Heart left ventricle (tissue), 16 donors: ENCODE measurements around the gene TEDC1. TPM values are rescaled to one million over a fixed set of nuclear protein-coding genes. Genes with fewer than 3 reads are reported as not detected.

ENCODE experiments used
- ATAC-seq, 4 donors: fragments of 200-7000 bp; cut with Tn5 transposase; one replicate each; pipeline ENCODE4 v1.9.1; 2020 to 2022; ENCODE audit warnings: moderate library complexity in 4 of 4, mild to moderate bottlenecking in 3 of 4, moderate number of reproducible peaks in 1 of 4
- DNase-seq, 5 donors: peaks; one replicate each; pipeline ENCODE4 v3.0.0-alpha.2; 2020
- H3K27ac ChIP-seq, 12 donors: fragments of 200-600 bp; sonication (generic) in 4 of 12; one replicate each; pipeline versions ENCODE4 v1.5.0 to v1.8.0; 2016 to 2022; ENCODE audit warnings: mild to moderate bottlenecking in 2 of 12
- H3K27me3 ChIP-seq, 9 donors: fragments of 200-600 bp; sonication (generic) in 2 of 9; one replicate each; pipeline versions ENCODE4 v1.5.1 to v1.8.0; 2016 to 2022; ENCODE audit warnings: mild to moderate bottlenecking in 3 of 9
- H3K36me3 ChIP-seq, 9 donors: fragments of 200-600 bp; sonication (generic) in 2 of 9; one replicate each; pipeline versions ENCODE4 v1.5.0 to v1.8.0; 2018 to 2022; ENCODE audit warnings: mild to moderate bottlenecking in 2 of 9
- H3K4me1 ChIP-seq, 12 donors: fragments of 200-600 bp; sonication (generic) in 4 of 12; one replicate each; pipeline versions ENCODE4 v1.5.0 to v1.8.0; 2016 to 2022; ENCODE audit warnings: mild to moderate bottlenecking in 3 of 12
- H3K4me3 ChIP-seq, 12 donors: fragments of 200-600 bp; sonication (generic) in 4 of 12; one replicate each; pipeline versions ENCODE4 v1.5.0 to v1.8.0; 2017 to 2022; ENCODE audit warnings: mild to moderate bottlenecking in 9 of 12, moderate library complexity in 4 of 12
- H3K9me3 ChIP-seq, 12 donors: fragments of 200-600 bp; sonication (generic) in 4 of 12; one replicate each; pipeline versions ENCODE4 v1.5.0 to v1.8.0; 2016 to 2022; ENCODE audit warnings: mild to moderate bottlenecking in 1 of 12
- POLR2A ChIP-seq, 2 donors: fragments of 450-650 bp; IDR thresholded peaks; one replicate each; pipeline ENCODE4 v1.6.1; 2017; ENCODE audit warnings: antibody characterized with exemption in 2 of 2, mild to moderate bottlenecking in 2 of 2, moderate library complexity in 2 of 2
- WGBS, 4 donors: extraction: QIAGEN DNeasy Blood & Tissue Kit in 2 of 4; methylation state at CpG; one replicate each; pipeline versions ENCODE4 v1.1.5 to v1.1.7; 2013 to 2018; 5-methylcytosine and 5-hydroxymethylcytosine counted together
- intact Hi-C, 10 donors: fragments of 100-400 bp; cut with DNase I; formaldehyde crosslinking; loops; one replicate each; pipeline versions ENCODE4 v1.11.1 to v1.14.2; 2022
- polyA plus RNA-seq, 2 donors: library from polyadenylated mRNA; stranded (reverse); fragments of 200-250 nt; gene quantifications; one replicate each; pipeline ENCODE4 v1.2.3, GENCODE V29; 2013
- total RNA-seq, 9 donors: library from RNA; depleted of rRNA in 2 of 9; stranded (reverse); fragments of >200 nt in 2 of 9; fragmentation: NEBNext Ultra II Directional in 3 of 9; extraction: Animal tissue kit (Norgen Biotek cat#: 25700) in 3 of 9; gene quantifications; one replicate each; pipeline versions ENCODE4 v1.1.0 to v1.2.4, GENCODE V29; 2016 to 2023
- TF ChIP-seq, protein P1 (sequence below), 12 donors: fragments of 200-600 bp; sonication (generic) in 4 of 12; IDR thresholded peaks; one replicate each; pipeline versions ENCODE4 v1.5.0 to v1.8.0; 2018 to 2022; ENCODE audit warnings: antibody characterized with exemption in 12 of 12, mild to moderate bottlenecking in 5 of 12
- donor health status: ischemic (EF 13 %, LVEDD 7.1; RV severe dilation, severe dysfunction).
- donor health status: healthy with polysubstance abuse.
- donor health status: DM: no; HTN: yes; CAD: no.
- donor health status: DM: no; HTN: no; CAD: no.
- donor health status: ischemic (EF 25% LVEDD 6.9; RV normal size, moderate dysfunction).
- donor health status: ischemic (EF 25% LVEDD 5.7; RV mildly dilated, moderate dysfunction).
- donor health status: healthy.
- donor health status: DM: yes; HTN: yes; CAD: no.
- donor health status: ischemic (EF 35%, LVEDD 5.7; RV mildly dilated, moderate dysfunction).
- donor health status: nonischemic (EF 11% LVEDD 7.7; RV severe dilation, severe dysfunction).
- donor health status: DM: yes; HTN: yes; CAD: no.
- donor health status: PGD.
- donor health status: ischemic (EF 29% LVEDD 5.4; RV normal size, mild dysfunction).
- donor health status: nonischemic (EF 23%, LVEDD 6.1; RV moderate dilation, normal function).

Gene TEDC1
- total and polyA plus RNA-seq, 11 donors = 0.94 to 12.4 (median 3.7) TPM

DNA sequence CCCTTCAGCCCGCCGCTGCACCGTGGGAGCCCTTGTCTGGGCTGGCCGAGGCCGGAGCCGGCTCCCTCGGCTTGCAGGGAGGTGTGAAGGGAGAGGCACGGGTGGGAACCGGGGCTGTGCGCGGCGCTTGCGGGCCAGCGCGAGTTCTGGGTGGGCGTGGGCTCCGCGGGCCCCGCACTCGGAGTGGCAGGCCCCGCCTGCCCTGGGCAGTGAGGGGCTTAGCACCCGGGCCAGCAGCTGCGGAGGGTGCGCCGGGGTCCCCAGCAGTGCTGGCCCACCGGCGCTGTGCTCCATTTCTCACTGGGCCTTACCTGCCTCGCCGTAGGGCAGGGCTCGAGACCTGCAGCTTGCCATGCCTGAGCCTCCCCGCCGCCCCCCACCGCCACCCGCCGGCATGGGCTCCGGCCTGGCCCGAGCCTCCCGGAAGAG is 56.7 kb downstream of the TEDC1 start:
- no peak for DNase-seq
- Histone ChIP-seq H3K4me3 (no peak overlapping the region), H3K27me3 (peaks cover 0 to 3% (median 0%) of the 10 kb centered on the region in 9 donors), H3K9me3 (peaks cover 0 to 15% (median 9%) of the 10 kb centered on the region in 12 donors), H3K36me3 (no peaks in the 10 kb centered on the region), H3K4me1 (no peaks in the 10 kb centered on the region), H3K27ac (no peak overlapping the region)
- no peak for ATAC-seq
- WGBS, 4 donors = 94 to 96% (median 95%) methylated on average over 16 to 38 of the region's 38 CpGs
- intact Hi-C loops = no loop called here
- TF ChIP-seq, protein P1, sequence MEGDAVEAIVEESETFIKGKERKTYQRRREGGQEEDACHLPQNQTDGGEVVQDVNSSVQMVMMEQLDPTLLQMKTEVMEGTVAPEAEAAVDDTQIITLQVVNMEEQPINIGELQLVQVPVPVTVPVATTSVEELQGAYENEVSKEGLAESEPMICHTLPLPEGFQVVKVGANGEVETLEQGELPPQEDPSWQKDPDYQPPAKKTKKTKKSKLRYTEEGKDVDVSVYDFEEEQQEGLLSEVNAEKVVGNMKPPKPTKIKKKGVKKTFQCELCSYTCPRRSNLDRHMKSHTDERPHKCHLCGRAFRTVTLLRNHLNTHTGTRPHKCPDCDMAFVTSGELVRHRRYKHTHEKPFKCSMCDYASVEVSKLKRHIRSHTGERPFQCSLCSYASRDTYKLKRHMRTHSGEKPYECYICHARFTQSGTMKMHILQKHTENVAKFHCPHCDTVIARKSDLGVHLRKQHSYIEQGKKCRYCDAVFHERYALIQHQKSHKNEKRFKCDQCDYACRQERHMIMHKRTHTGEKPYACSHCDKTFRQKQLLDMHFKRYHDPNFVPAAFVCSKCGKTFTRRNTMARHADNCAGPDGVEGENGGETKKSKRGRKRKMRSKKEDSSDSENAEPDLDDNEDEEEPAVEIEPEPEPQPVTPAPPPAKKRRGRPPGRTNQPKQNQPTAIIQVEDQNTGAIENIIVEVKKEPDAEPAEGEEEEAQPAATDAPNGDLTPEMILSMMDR (IDR thresholded peaks at IDR 0.05) = no peak
- no peak for TF ChIP-seq POLR2A (IDR thresholded peaks at IDR 0.05)

Other genes starting within 250 kb of the TEDC1 start
- 10 to 100 TPM; 28.8 to 51.8 (median 34.8) TPM for gene BTBD6, start 242.7 kb upstream of the TEDC1 start, total RNA-seq
- 10 to 100 TPM; 40.7 to 56.3 TPM for gene BTBD6, start 242.7 kb upstream of the TEDC1 start, polyA plus RNA-seq
- gene BRF1, start 190.2 kb upstream of the TEDC1 start, total RNA-seq = 10 to 100 TPM; 13.3 to 25.3 (median 18.7) TPM
- 10 to 100 TPM; 17.1 to 19.4 TPM for gene BRF1, start 190.2 kb upstream of the TEDC1 start, polyA plus RNA-seq
- gene PACS2, start 176.5 kb upstream of the TEDC1 start, total RNA-seq = 10 to 100 TPM; 47.3 to 90.3 (median 60.8) TPM
- 10 to 100 TPM; 50.7 to 78.7 TPM for gene PACS2, start 176.5 kb upstream of the TEDC1 start, polyA plus RNA-seq
- gene TEX22, start 92.7 kb upstream of the TEDC1 start, total RNA-seq = 1 to 10 TPM in 1 of 9 donors, under 1 TPM in 6, not detected in 2; 0.14 to 1.8 (median 0.82) TPM
- gene TEX22, start 92.7 kb upstream of the TEDC1 start, polyA plus RNA-seq = under 1 TPM in 1 of 2 donors, not detected in 1; 0.06 TPM
- 100 to 1,000 TPM in 7 of 9 donors, 10 to 100 TPM in 2; 71.8 to 169 (median 109) TPM for gene MTA1, start 71.4 kb upstream of the TEDC1 start, total RNA-seq
- 100 to 1,000 TPM; 103 to 191 TPM for gene MTA1, start 71.4 kb upstream of the TEDC1 start, polyA plus RNA-seq
- 1,000 to 10,000 TPM in 2 of 9 donors, 100 to 1,000 TPM in 7; 695 to 1,715 (median 851) TPM for gene CRIP2, start 16.4 kb upstream of the TEDC1 start, total RNA-seq
- gene CRIP2, start 16.4 kb upstream of the TEDC1 start, polyA plus RNA-seq = 1,000 to 10,000 TPM in 1 of 2 donors, 100 to 1,000 TPM in 1; 829 to 1,402 TPM
- gene CRIP1, start 4.4 kb upstream of the TEDC1 start, total RNA-seq = 100 to 1,000 TPM in 1 of 9 donors, 10 to 100 TPM in 8; 12.1 to 195 (median 56.9) TPM
- gene CRIP1, start 4.4 kb upstream of the TEDC1 start, polyA plus RNA-seq = 100 to 1,000 TPM in 1 of 2 donors, 10 to 100 TPM in 1; 81.1 to 109 TPM
- gene TMEM121, start 35.3 kb downstream of the TEDC1 start, total RNA-seq = 1 to 10 TPM; 1.0 to 4.4 (median 2.0) TPM
- gene TMEM121, start 35.3 kb downstream of the TEDC1 start, polyA plus RNA-seq = 1 to 10 TPM; 1.1 to 1.5 TPM